Left lung (tissue), 10 donors: ENCODE data around the gene UBE2G1. TPM values are rescaled to one million over a fixed set of nuclear protein-coding genes. Genes with fewer than 3 reads are reported as not detected.

Experiments
- ATAC-seq: fragments of 200-7000 bp; cut with Tn5 transposase; one replicate; pipeline ENCODE4 v1.9.1; 2020; ENCODE audit warnings: moderate library complexity
- DNase-seq, 4 donors: peaks; one replicate each; pipeline ENCODE4 v3.0.0-alpha.2; 2013 to 2020
- H3K27ac ChIP-seq, 2 donors: fragments of 200-600 bp; sonication (generic) in 1 of 2; one replicate each; pipeline versions ENCODE4 v1.5.0 to v1.8.0; 2020 to 2021
- H3K27me3 ChIP-seq, 2 donors: fragments of 200-600 bp; sonication (generic) in 1 of 2; one replicate each; pipeline versions ENCODE4 v1.5.0 to v1.8.0; 2020 to 2021
- H3K36me3 ChIP-seq, 2 donors: fragments of 200-600 bp; sonication (generic) in 1 of 2; one replicate each; pipeline versions ENCODE4 v1.5.0 to v1.8.0; 2020 to 2021
- H3K4me1 ChIP-seq, 2 donors: fragments of 200-600 bp; one replicate each; pipeline ENCODE4 v1.8.0; 2021
- H3K4me3 ChIP-seq, 2 donors: fragments of 200-600 bp; sonication (generic) in 1 of 2; one replicate each; pipeline versions ENCODE4 v1.5.0 to v1.8.0; 2020 to 2021; ENCODE audit warnings: mild to moderate bottlenecking in 1 of 2
- H3K9me3 ChIP-seq, 2 donors: fragments of 200-600 bp; sonication (generic) in 1 of 2; one replicate each; pipeline versions ENCODE4 v1.5.0 to v1.8.0; 2020 to 2021
- intact Hi-C, 2 donors: fragments of 100-400 bp; cut with DNase I; formaldehyde crosslinking; loops; one replicate each; pipeline versions ENCODE4 v1.11.2 to v1.14.2; 2022
- polyA plus RNA-seq, 6 donors: library from polyadenylated mRNA; unstranded; fragments of 120-200 nt; gene quantifications; one replicate each; pipeline ENCODE4 v1.2.1, GENCODE V29; 2013; ENCODE audit not compliant: insufficient read length in 6 of 6
- total RNA-seq, 2 donors: library from RNA; stranded (reverse); fragmentation: NEBNext Ultra II Directional; extraction: Animal tissue kit (Norgen Biotek cat#: 25700); gene quantifications; one replicate each; pipeline ENCODE4 v1.2.1, GENCODE V29; 2021
- TF ChIP-seq, protein P1 (sequence below), 2 donors: fragments of 200-600 bp; sonication (generic) in 1 of 2; IDR thresholded peaks; one replicate each; pipeline versions ENCODE4 v1.5.0 to v1.8.0; 2021; ENCODE audit warnings: antibody characterized with exemption in 2 of 2
- donor health status: DM: no; HTN: yes; CAD: no.
- donor health status: DM: no; HTN: no; CAD: no.

UBE2G1 gene
- total and polyA plus RNA-seq, 8 donors: 43.3 to 56.9 (median 48.3) TPM

DNA sequence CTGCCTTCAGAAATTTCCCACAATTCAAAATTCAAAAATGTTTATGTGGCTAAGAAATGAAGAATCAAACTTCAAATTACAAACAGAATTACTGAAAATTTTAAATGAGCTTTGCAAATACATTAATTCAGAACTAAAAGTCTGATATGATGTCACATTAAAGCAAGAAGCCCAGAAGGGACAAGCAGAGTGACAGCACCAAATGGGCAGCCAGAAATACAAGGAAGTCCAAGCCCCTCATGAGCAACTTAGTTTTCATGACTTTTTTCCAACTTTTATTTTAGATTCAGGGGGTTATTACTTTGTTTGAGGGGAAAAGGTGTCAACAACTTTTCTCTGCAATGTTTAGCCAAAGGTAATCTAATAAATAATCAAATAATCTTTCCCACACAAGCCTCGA is 21.5 kb downstream of the UBE2G1 start:
- H3K4me3 ChIP-seq: no peak overlapping the region
- no peaks in the 10 kb centered on the region for H3K27me3 ChIP-seq
- intact Hi-C loops: no loop called here
- no peaks in the 10 kb centered on the region for H3K36me3 ChIP-seq
- H3K9me3 ChIP-seq: no peaks in the 10 kb centered on the region
- DNase-seq (no peak), ATAC-seq (no peak)
- TF ChIP-seq, protein P1, sequence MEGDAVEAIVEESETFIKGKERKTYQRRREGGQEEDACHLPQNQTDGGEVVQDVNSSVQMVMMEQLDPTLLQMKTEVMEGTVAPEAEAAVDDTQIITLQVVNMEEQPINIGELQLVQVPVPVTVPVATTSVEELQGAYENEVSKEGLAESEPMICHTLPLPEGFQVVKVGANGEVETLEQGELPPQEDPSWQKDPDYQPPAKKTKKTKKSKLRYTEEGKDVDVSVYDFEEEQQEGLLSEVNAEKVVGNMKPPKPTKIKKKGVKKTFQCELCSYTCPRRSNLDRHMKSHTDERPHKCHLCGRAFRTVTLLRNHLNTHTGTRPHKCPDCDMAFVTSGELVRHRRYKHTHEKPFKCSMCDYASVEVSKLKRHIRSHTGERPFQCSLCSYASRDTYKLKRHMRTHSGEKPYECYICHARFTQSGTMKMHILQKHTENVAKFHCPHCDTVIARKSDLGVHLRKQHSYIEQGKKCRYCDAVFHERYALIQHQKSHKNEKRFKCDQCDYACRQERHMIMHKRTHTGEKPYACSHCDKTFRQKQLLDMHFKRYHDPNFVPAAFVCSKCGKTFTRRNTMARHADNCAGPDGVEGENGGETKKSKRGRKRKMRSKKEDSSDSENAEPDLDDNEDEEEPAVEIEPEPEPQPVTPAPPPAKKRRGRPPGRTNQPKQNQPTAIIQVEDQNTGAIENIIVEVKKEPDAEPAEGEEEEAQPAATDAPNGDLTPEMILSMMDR (IDR thresholded peaks at IDR 0.05): no peak
- no peak overlapping the region for H3K27ac ChIP-seq
- H3K4me1 ChIP-seq: peaks cover 0 to 24% of the 10 kb centered on the region in 2 donors

DNA sequence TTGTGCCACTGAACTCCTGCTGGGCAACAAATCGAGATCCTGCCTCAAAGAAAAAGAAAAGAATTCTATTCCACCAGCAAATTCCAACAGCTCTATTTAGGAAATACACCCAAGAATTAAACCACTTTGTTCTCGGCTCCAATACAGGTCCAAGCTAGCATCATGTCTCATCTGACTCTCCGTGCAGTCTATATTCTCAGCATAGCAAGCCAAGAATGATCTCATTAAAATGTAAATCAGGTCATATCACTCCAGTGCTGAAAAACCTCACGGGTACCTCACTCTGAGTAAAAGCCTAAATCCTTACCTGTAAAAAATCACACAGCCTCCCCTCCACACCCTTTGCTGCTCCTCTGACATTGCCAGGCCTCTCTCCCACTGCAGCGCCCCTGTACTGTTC is 23.9 kb downstream of the UBE2G1 start:
- intact Hi-C loops: no loop called here
- peaks cover 0 to 24% of the 10 kb centered on the region in 2 donors for H3K4me1 ChIP-seq
- no peaks in the 10 kb centered on the region for H3K9me3 ChIP-seq
- H3K4me3 ChIP-seq: no peak overlapping the region
- no peak for ATAC-seq
- no peak for DNase-seq
- no peaks in the 10 kb centered on the region for H3K27me3 ChIP-seq
- no peaks in the 10 kb centered on the region for H3K36me3 ChIP-seq
- no peak overlapping the region for H3K27ac ChIP-seq
- TF ChIP-seq, protein P1 (IDR thresholded peaks at IDR 0.05): no peak

DNA sequence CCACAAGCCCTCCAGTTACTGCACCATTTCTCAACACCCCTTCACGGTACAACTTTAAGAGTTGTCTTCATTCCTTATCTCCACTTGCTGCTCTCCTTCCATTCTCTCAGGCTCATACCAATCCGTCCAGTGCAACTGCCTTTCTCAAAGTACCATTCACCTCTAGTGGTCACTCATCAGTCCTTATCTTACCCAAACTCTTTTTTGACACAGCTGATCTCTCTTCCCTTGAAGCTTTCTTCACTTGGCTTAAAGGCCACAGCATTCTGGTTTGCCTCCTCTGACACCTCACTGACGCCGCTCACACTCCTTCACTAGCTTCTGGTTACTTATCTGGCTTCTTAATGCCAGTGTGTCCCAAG is 24.9 kb downstream of the UBE2G1 start:
- Histone ChIP-seq H3K36me3 (no peaks in the 10 kb centered on the region), H3K27ac (no peak overlapping the region), H3K4me1 (peaks cover 0 to 24% of the 10 kb centered on the region in 2 donors), H3K4me3 (no peak overlapping the region), H3K9me3 (no peaks in the 10 kb centered on the region), H3K27me3 (no peaks in the 10 kb centered on the region)
- TF ChIP-seq, protein P1 (IDR thresholded peaks at IDR 0.05): no peak
- ATAC-seq: no peak
- no peak for DNase-seq
- intact Hi-C loops: no loop called here

DNA sequence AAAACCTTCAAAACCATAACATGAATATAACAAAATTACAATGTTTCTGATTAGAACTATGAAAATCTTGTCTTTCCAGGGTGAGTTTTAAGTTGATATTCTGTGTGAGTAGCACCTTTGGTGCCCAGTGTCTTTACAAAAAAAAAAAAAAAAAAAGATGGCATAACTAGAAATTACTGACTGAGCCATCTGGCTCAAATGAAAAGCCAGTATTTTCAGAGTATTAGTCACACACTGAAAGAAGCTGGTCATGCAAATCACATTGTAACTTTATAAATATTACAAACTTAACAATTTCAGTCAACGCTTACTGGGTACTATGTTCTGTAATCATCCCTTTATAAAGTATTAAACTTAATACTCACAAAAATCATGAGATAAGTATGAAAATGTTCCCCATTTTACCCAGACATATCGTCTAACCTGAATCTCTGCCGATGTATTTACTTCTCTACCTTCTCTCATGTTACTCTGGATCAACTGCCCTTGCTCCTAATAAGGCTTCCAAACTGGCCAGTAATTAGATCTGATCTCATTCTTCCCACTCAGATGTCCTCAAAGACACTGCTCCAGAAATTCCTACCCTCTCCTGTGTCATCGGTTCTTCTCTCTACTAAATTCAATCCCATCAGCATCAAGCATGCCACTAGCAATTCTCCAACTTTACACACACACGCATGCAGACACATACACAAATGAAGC is 25.4 kb downstream of the UBE2G1 start:
- Histone ChIP-seq H3K27ac (no peak overlapping the region), H3K9me3 (no peaks in the 10 kb centered on the region), H3K4me1 (peaks cover 0 to 21% of the 10 kb centered on the region in 2 donors), H3K4me3 (no peak overlapping the region), H3K27me3 (no peaks in the 10 kb centered on the region), H3K36me3 (no peaks in the 10 kb centered on the region)
- no peak for DNase-seq
- TF ChIP-seq, protein P1 (IDR thresholded peaks at IDR 0.05): no peak
- intact Hi-C loops: no loop called here
- ATAC-seq: no peak

DNA sequence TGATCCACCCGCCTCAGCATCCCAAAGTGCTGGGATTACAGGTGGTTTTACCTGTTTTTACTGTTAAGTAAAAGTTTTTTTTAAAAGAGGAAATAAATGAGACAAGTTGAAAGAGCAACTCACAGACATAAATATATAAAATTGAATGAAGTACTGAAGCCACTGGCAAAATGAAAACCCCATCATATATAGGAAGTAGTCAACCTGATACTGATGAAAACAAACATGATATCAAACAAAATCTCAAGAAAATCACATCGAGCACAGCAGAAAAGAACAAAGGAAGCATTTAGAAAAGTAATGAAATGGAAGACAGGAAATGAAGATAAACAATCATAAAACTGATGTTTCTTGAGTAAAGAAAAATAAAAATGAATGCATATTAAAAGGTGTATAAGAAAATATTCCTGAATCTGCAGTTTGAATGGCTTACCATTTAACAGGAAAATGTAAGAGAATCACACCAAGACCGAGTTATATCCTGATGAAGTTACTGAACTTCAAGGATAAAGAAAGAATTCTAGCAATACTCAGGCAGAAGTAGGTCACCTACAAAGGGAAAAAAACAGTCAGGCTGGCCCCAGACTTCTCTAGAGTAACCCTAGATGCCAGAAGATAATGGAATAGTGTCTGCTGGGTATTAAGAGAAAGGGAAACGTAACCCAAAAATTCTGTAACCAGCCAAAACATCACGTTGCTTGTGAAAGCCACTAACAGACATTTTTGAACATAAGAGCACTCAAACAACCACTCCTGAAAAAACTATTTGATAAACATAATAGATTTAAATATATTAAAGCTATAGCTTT is 31.5 kb downstream of the UBE2G1 start:
- TF ChIP-seq, protein P1 (IDR thresholded peaks at IDR 0.05): no peak
- H3K27ac ChIP-seq: no peak overlapping the region
- ATAC-seq: peak; percentile 33
- no peaks in the 10 kb centered on the region for H3K9me3 ChIP-seq
- intact Hi-C loops: no loop called here
- no peaks in the 10 kb centered on the region for H3K27me3 ChIP-seq
- no peak for DNase-seq
- H3K4me1 ChIP-seq: peaks cover 3 to 17% of the 10 kb centered on the region in 2 donors
- H3K4me3 ChIP-seq: no peak overlapping the region
- no peaks in the 10 kb centered on the region for H3K36me3 ChIP-seq
